ENCODE measurements around the gene MMP1.

The MMP1 gene

GRCh38 chr11:102802341-102802740 is 4.4 kb upstream of the MMP1 start:
- no peak for DNase-seq

- DNase-seq = no peak
These were observed 2.8 kb upstream of the MMP1 start for GRCh38 chr11:102800767-102801166.

- DNase-seq = no peak
These were observed 1.9 kb upstream of the MMP1 start for GRCh38 chr11:102799681-102800340.

- peak; percentile 4 for DNase-seq
These were observed 3.6 kb downstream of the MMP1 start for GRCh38 chr11:102794382-102794781.

- no peak for DNase-seq
These were observed 4.2 kb downstream of the MMP1 start for GRCh38 chr11:102793677-102794290.

- no peak for DNase-seq
These were observed 5.4 kb downstream of the MMP1 start for GRCh38 chr11:102792604-102793003.

GRCh38 chr11:102791271-102792036 is 6.5 kb downstream of the MMP1 start:
- no peak for DNase-seq

- no peak for DNase-seq
These were observed 9.5 kb downstream of the MMP1 start for GRCh38 chr11:102788334-102788995.

- no peak for DNase-seq
These were observed 13.6 kb downstream of the MMP1 start for GRCh38 chr11:102784380-102784779.

GRCh38 chr11:102783720-102784119 is 14.2 kb downstream of the MMP1 start:
- DNase-seq = no peak

- no peak for DNase-seq
These were observed 14.9 kb downstream of the MMP1 start for GRCh38 chr11:102783016-102783415.

- no peak for DNase-seq
These were observed 16.3 kb downstream of the MMP1 start for GRCh38 chr11:102781676-102782075.

GRCh38 chr11:102780491-102780918 is 17.5 kb downstream of the MMP1 start, which contains the start of gene MMP10:
TSS of gene MMP10 (minus strand) at chr11:102780628. CDS start at chr11:102780591, 37 bp downstream.
- DNase-seq = no peak

GRCh38 chr11:102776454-102776853 is 21.5 kb downstream of the MMP1 start:
- no peak for DNase-seq

- DNase-seq = peak; percentile 5
These were observed 24.6 kb downstream of the MMP1 start for GRCh38 chr11:102773386-102773785.

- no peak for DNase-seq
These were observed 26.6 kb downstream of the MMP1 start for GRCh38 chr11:102771351-102771750.

- no peak for DNase-seq
These were observed 27.8 kb downstream of the MMP1 start for GRCh38 chr11:102770191-102770590.

GRCh38 chr11:102767800-102768199 is 30.2 kb downstream of the MMP1 start:
- DNase-seq = no peak

- DNase-seq = no peak
These were observed 34.5 kb downstream of the MMP1 start for GRCh38 chr11:102763440-102763839.

GRCh38 chr11:102762361-102762767 is 35.6 kb downstream of the MMP1 start:
- no peak for DNase-seq

- no peak for DNase-seq
These were observed 36.2 kb downstream of the MMP1 start for GRCh38 chr11:102761646-102762238.

GRCh38 chr11:102760344-102761035 is 37.5 kb downstream of the MMP1 start:
- DNase-seq = no peak
